HT-29 (cell line): ENCODE data around the gene ATP9B. TPM values are rescaled to one million over a fixed set of nuclear protein-coding genes. Genes with fewer than 3 reads are reported as not detected.
"Not testable (repeated sequence)": the region's sequence is repeated elsewhere in the genome, so short reads cannot be mapped to it uniquely, and the experiment has no call there.

Experiments used
- DNase-seq: peaks from one replicate; pipeline ENCODE4 v3.0.0-alpha.2; 2015; ENCODE audit warnings: low spot score
- total RNA-seq: library from RNA; depleted of rRNA; stranded (reverse); fragments of >200 nt; shearing (Covaris generic); gene quantifications from 2 replicates; pipeline ENCODE4 v1.2.3, GENCODE V29; 2014

ATP9B gene
- total RNA-seq, 1 experiment from 2014 or later = 27.1 TPM

- no peak for DNase-seq
Observed at GRCh38 chr18:79071503-79072210, 2.5 kb downstream of the ATP9B start.

GRCh38 chr18:79072655-79073054, 3.5 kb downstream of the ATP9B start:
- not testable (repeated sequence) for DNase-seq

GRCh38 chr18:79077181-79077580, 8.0 kb downstream of the ATP9B start:
- no peak for DNase-seq

- not testable (repeated sequence) for DNase-seq
Observed at GRCh38 chr18:79078791-79079190, 9.6 kb downstream of the ATP9B start.

- DNase-seq = no peak
Observed at GRCh38 chr18:79092874-79093273, 23.7 kb downstream of the ATP9B start.

- DNase-seq = no peak
Observed at GRCh38 chr18:79093986-79094385, 24.8 kb downstream of the ATP9B start.

- no peak for DNase-seq
Observed at GRCh38 chr18:79095216-79095615, 26.0 kb downstream of the ATP9B start.

- no peak for DNase-seq
Observed at GRCh38 chr18:79100944-79101343, 31.8 kb downstream of the ATP9B start.

- DNase-seq = no peak
Observed at GRCh38 chr18:79102886-79103285, 33.7 kb downstream of the ATP9B start.

- no peak for DNase-seq
Observed at GRCh38 chr18:79104137-79104536, 34.9 kb downstream of the ATP9B start.

- DNase-seq = no peak
Observed at GRCh38 chr18:79105455-79105854, 36.3 kb downstream of the ATP9B start.

GRCh38 chr18:79106084-79106483, 36.9 kb downstream of the ATP9B start:
- no peak for DNase-seq

GRCh38 chr18:79107886-79108285, 38.7 kb downstream of the ATP9B start:
- DNase-seq = no peak

- DNase-seq = no peak
Observed at GRCh38 chr18:79108549-79109215, 39.5 kb downstream of the ATP9B start.

- DNase-seq = no peak
Observed at GRCh38 chr18:79111483-79111882, 42.3 kb downstream of the ATP9B start.

GRCh38 chr18:79117385-79117784, 48.2 kb downstream of the ATP9B start:
- DNase-seq = no peak

- no peak for DNase-seq
Observed at GRCh38 chr18:79117788-79118187, 48.6 kb downstream of the ATP9B start.

- DNase-seq = no peak
Observed at GRCh38 chr18:79118797-79119196, 49.6 kb downstream of the ATP9B start.

- no peak for DNase-seq
Observed at GRCh38 chr18:79121746-79122474, 52.7 kb downstream of the ATP9B start.

GRCh38 chr18:79123948-79124347, 54.8 kb downstream of the ATP9B start:
- no peak for DNase-seq

GRCh38 chr18:79129120-79129519, 59.9 kb downstream of the ATP9B start:
- no peak for DNase-seq

GRCh38 chr18:79133724-79134123, 64.5 kb downstream of the ATP9B start:
- no peak for DNase-seq

- no peak for DNase-seq
Observed at GRCh38 chr18:79135924-79136323, 66.7 kb downstream of the ATP9B start.
